Naive thymus-derived CD8-positive, alpha-beta T cell (primary cell): ENCODE measurements around the gene ABCA7. TPM values are rescaled to one million over a fixed set of nuclear protein-coding genes. Genes with fewer than 3 reads are reported as not detected.
"Not testable (repeated sequence)": the region's sequence is repeated elsewhere in the genome, so short reads cannot be mapped to it uniquely, and the experiment has no call there.

Experiments
- ATAC-seq, 2 donors: fragments of 150-1000 bp; cut with Tn5 transposase in 1 of 2; sonication (Bioruptor Pico), chemical (Tn5 transposase) in 1 of 2; 1 replicate in 1 of 2; 2 replicates in 1 of 2; pipeline ENCODE4 v1.10.0; 2021; ENCODE audit warnings: mild to moderate bottlenecking in 2 of 2, moderate library complexity in 2 of 2
- POLR2A ChIA-PET: fragments of 350-600 bp; sonication (Branson Sonifier 250); formaldehyde crosslinking; loops from one replicate; lab custom pipeline; 2021; ENCODE audit warnings: antibody characterized with exemption; lab: Charles Lee
- DNase-seq, 10 donors: peaks; one replicate each; pipeline versions ENCODE4 v3.0.0 to v3.0.0-alpha.2; 2020 to 2022
- H3K27ac Mint-ChIP-seq, 10 donors: one replicate each; pipeline ENCODE4 v1.8.0; 2020 to 2022; ENCODE audit warnings: mild to moderate bottlenecking in 10 of 10, mixed read lengths in 10 of 10, moderate library complexity in 4 of 10, inconsistent platforms in 1 of 10
- H3K27me3 Mint-ChIP-seq, 5 donors: one replicate each; pipeline ENCODE4 v1.8.0; 2021 to 2022; ENCODE audit warnings: mixed read lengths in 5 of 5
- H3K36me3 Mint-ChIP-seq, 3 donors: one replicate each; pipeline ENCODE4 v1.8.0; 2020 to 2022; ENCODE audit warnings: mixed read lengths in 3 of 3, mild to moderate bottlenecking in 2 of 3, inconsistent platforms in 1 of 3
- H3K4me1 Mint-ChIP-seq, 4 donors: one replicate each; pipeline ENCODE4 v1.8.0; 2021 to 2022; ENCODE audit warnings: mixed read lengths in 4 of 4
- H3K4me3 Mint-ChIP-seq, 10 donors: one replicate each; pipeline ENCODE4 v1.8.0; 2020 to 2022; ENCODE audit warnings: mild to moderate bottlenecking in 10 of 10, mixed read lengths in 10 of 10, moderate library complexity in 6 of 10, inconsistent platforms in 1 of 10
- H3K9me3 Mint-ChIP-seq, 9 donors: one replicate each; pipeline ENCODE4 v1.8.0; 2020 to 2022; ENCODE audit warnings: mixed read lengths in 9 of 9, mild to moderate bottlenecking in 3 of 9, inconsistent platforms in 1 of 9, moderate library complexity in 1 of 9
- polyA plus RNA-seq, 3 donors: library from polyadenylated mRNA; unstranded; fragments of 300-500 nt; fragmentation: Illumina TruSeq; gene quantifications; one replicate each; pipeline ENCODE4 v1.2.3, GENCODE V29; 2021
- total RNA-seq, 8 experiments: library from RNA in 2 of 8; stranded (reverse) in 2 of 8; gene quantifications; one replicate each; pipeline ENCODE4 v1.2.3 and lab custom pipeline; 2021 to 2026

The ABCA7 gene
- total and polyA plus RNA-seq, 5 experiments from 2014 or later, result 4.2 to 232 (median 14.4) TPM

GRCh38 chr19:1112268-1113029, 72.5 kb downstream of the ABCA7 start:
- ATAC-seq (no peak), DNase-seq (no peak)
- Mint-ChIP-seq H3K36me3 (peaks cover 0 to 12% (median 0%) of the 10 kb centered on the region in 3 donors), H3K27me3 (no peaks in the 10 kb centered on the region), H3K4me1 (peaks cover 0 to 7% (median 1%) of the 10 kb centered on the region in 4 donors), H3K4me3 (no peak overlapping the region), H3K27ac (no peak overlapping the region), H3K9me3 (no peaks in the 10 kb centered on the region)
- POLR2A ChIA-PET, result interaction anchor here (0.6 to 3.8 kb wide), 13 partner anchors 9 to 157 kb away, joined by 3 to 31 read pairs (median 4); partner anchors contain the start of genes ARHGAP45, ATP5F1D, CIRBP and GPX4

GRCh38 chr19:1113030-1113985, 73.4 kb downstream of the ABCA7 start:
- peak overlapping the region in 5 of 10 donors; percentile 29 to 82 (median 69) for H3K27ac Mint-ChIP-seq

GRCh38 chr19:1113986-1114483, 74.1 kb downstream of the ABCA7 start:
- H3K9me3 Mint-ChIP-seq, result no peaks in the 10 kb centered on the region
- no peak overlapping the region for H3K4me3 Mint-ChIP-seq
- DNase-seq (no peak), ATAC-seq (no peak)
- H3K4me1 Mint-ChIP-seq, result peaks cover 0 to 7% (median 1%) of the 10 kb centered on the region in 4 donors
- no peak overlapping the region for H3K27ac Mint-ChIP-seq
- no peaks in the 10 kb centered on the region for H3K27me3 Mint-ChIP-seq
- peaks cover 0 to 27% (median 0%) of the 10 kb centered on the region in 3 donors for H3K36me3 Mint-ChIP-seq
- POLR2A ChIA-PET, result interaction anchor here (0.5 to 3.8 kb wide), 12 partner anchors 10 to 250 kb away, joined by 3 to 31 read pairs (median 4); partner anchors contain the start of genes ARHGAP45, ATP5F1D and GPX4

More at GRCh38 chr19:1113030-1113985, 73.4 kb downstream of the ABCA7 start:
- POLR2A ChIA-PET, result interaction anchor here (0.5 to 3.8 kb wide), 17 partner anchors 9 to 250 kb away, joined by 3 to 31 read pairs (median 4); partner anchors contain the start of genes ARHGAP45, ATP5F1D, CIRBP and GPX4
- H3K4me1 Mint-ChIP-seq, result peaks cover 0 to 7% (median 1%) of the 10 kb centered on the region in 4 donors
- H3K36me3 Mint-ChIP-seq, result peaks cover 0 to 20% (median 0%) of the 10 kb centered on the region in 3 donors
- DNase-seq, result peak; percentile 79 to 94 (median 87)
- H3K9me3 Mint-ChIP-seq, result no peaks in the 10 kb centered on the region
- peak overlapping the region in 3 of 10 donors; percentile 4 to 30 (median 19) for H3K4me3 Mint-ChIP-seq
- no peaks in the 10 kb centered on the region for H3K27me3 Mint-ChIP-seq
- peak; percentile 90 to 95 for ATAC-seq

GRCh38 chr19:1114728-1115127, 74.8 kb downstream of the ABCA7 start:
- H3K27ac Mint-ChIP-seq, result peak overlapping the region in 2 of 10 donors; percentile 29 to 53
- not testable (repeated sequence) for H3K27me3 Mint-ChIP-seq, DNase-seq, ATAC-seq, H3K4me1 Mint-ChIP-seq, H3K4me3 Mint-ChIP-seq, H3K9me3 Mint-ChIP-seq
- H3K36me3 Mint-ChIP-seq, result peaks cover 0 to 28% (median 0%) of the 10 kb centered on the region in 3 donors
- POLR2A ChIA-PET, result interaction anchor here (3.8 kb wide), 1 partner anchor 79 kb away, joined by 31 read pairs; no protein-coding TSS in a partner anchor

Other genes starting within 250 kb of the ABCA7 start
- 100 to 1,000 TPM; 321 to 323 TPM for gene PTBP1, start 242.7 kb upstream of the ABCA7 start, total RNA-seq
- 100 to 1,000 TPM; 110 to 190 (median 110) TPM for gene PTBP1, start 242.7 kb upstream of the ABCA7 start, polyA plus RNA-seq
- not detected for gene PLPPR3, start 218.2 kb upstream of the ABCA7 start, total RNA-seq
- not detected for gene PLPPR3, start 218.2 kb upstream of the ABCA7 start, polyA plus RNA-seq
- gene AZU1, start 212.3 kb upstream of the ABCA7 start, total RNA-seq, result under 1 TPM; 0.21 to 0.36 TPM
- not detected for gene AZU1, start 212.3 kb upstream of the ABCA7 start, polyA plus RNA-seq
- not detected for gene PRTN3, start 199.1 kb upstream of the ABCA7 start, total RNA-seq
- gene PRTN3, start 199.1 kb upstream of the ABCA7 start, polyA plus RNA-seq, result not detected
- gene ELANE, start 187.8 kb upstream of the ABCA7 start, total RNA-seq, result not detected
- not detected for gene ELANE, start 187.8 kb upstream of the ABCA7 start, polyA plus RNA-seq
- 1 to 10 TPM; 2.4 to 3.9 TPM for gene CFD, start 180.4 kb upstream of the ABCA7 start, total RNA-seq
- gene CFD, start 180.4 kb upstream of the ABCA7 start, polyA plus RNA-seq, result 1 to 10 TPM; 3.6 to 10.0 (median 4.3) TPM
- gene MED16, start 146.9 kb upstream of the ABCA7 start, total RNA-seq, result 10 to 100 TPM; 65.9 to 68.8 TPM
- 100 to 1,000 TPM in 1 of 3 donors, 10 to 100 TPM in 2; 54.3 to 117 (median 72.4) TPM for gene MED16, start 146.9 kb upstream of the ABCA7 start, polyA plus RNA-seq
- not detected for gene RNU6-9, start 146.6 kb upstream of the ABCA7 start, total RNA-seq
- not detected for gene RNU6-9, start 146.6 kb upstream of the ABCA7 start, polyA plus RNA-seq
- gene R3HDM4, start 126.9 kb upstream of the ABCA7 start, total RNA-seq, result 100 to 1,000 TPM; 179 to 184 TPM
- 100 to 1,000 TPM; 137 to 238 (median 182) TPM for gene R3HDM4, start 126.9 kb upstream of the ABCA7 start, polyA plus RNA-seq
- gene KISS1R, start 122.8 kb upstream of the ABCA7 start, total RNA-seq, result 1 to 10 TPM; 1.4 to 2.6 TPM
- gene KISS1R, start 122.8 kb upstream of the ABCA7 start, polyA plus RNA-seq, result under 1 TPM; 0.18 to 0.58 (median 0.52) TPM
- gene ARID3A, start 114.1 kb upstream of the ABCA7 start, total RNA-seq, result 1 to 10 TPM; 3.5 to 5.0 TPM
- gene ARID3A, start 114.1 kb upstream of the ABCA7 start, polyA plus RNA-seq, result under 1 TPM; 0.09 to 0.58 (median 0.16) TPM
- gene WDR18, start 55.8 kb upstream of the ABCA7 start, total RNA-seq, result 10 to 100 TPM; 50.6 to 54.1 TPM
- 10 to 100 TPM; 51.2 to 72.7 (median 64.1) TPM for gene WDR18, start 55.8 kb upstream of the ABCA7 start, polyA plus RNA-seq
- gene GRIN3B, start 39.7 kb upstream of the ABCA7 start, total RNA-seq, result not detected
- not detected for gene GRIN3B, start 39.7 kb upstream of the ABCA7 start, polyA plus RNA-seq
- gene TMEM259, start 19.0 kb upstream of the ABCA7 start, total RNA-seq, result 100 to 1,000 TPM; 331 to 365 TPM
- gene TMEM259, start 19.0 kb upstream of the ABCA7 start, polyA plus RNA-seq, result 10 to 100 TPM; 37.9 to 77.0 (median 52.0) TPM
- not detected for gene RNU6-2, start 18.6 kb upstream of the ABCA7 start, total RNA-seq
- not detected for gene RNU6-2, start 18.6 kb upstream of the ABCA7 start, polyA plus RNA-seq
- gene CNN2, start 13.5 kb upstream of the ABCA7 start, total RNA-seq, result 100 to 1,000 TPM; 211 to 216 TPM
- 100 to 1,000 TPM; 498 to 693 (median 515) TPM for gene CNN2, start 13.5 kb upstream of the ABCA7 start, polyA plus RNA-seq
- 1,000 to 10,000 TPM; 1,025 to 1,060 TPM for gene ARHGAP45, start 27.1 kb downstream of the ABCA7 start, total RNA-seq
- gene ARHGAP45, start 27.1 kb downstream of the ABCA7 start, polyA plus RNA-seq, result 100 to 1,000 TPM; 261 to 681 (median 358) TPM
- 10 to 100 TPM; 88.0 to 95.3 TPM for gene POLR2E, start 55.3 kb downstream of the ABCA7 start, total RNA-seq
- gene POLR2E, start 55.3 kb downstream of the ABCA7 start, polyA plus RNA-seq, result 100 to 1,000 TPM; 159 to 233 (median 187) TPM
- gene GPX4, start 63.9 kb downstream of the ABCA7 start, total RNA-seq, result 100 to 1,000 TPM; 207 to 225 TPM
- 100 to 1,000 TPM; 370 to 465 (median 405) TPM for gene GPX4, start 63.9 kb downstream of the ABCA7 start, polyA plus RNA-seq
- 10 to 100 TPM; 69.7 to 82.4 TPM for gene SBNO2, start 134.2 kb downstream of the ABCA7 start, total RNA-seq
- gene SBNO2, start 134.2 kb downstream of the ABCA7 start, polyA plus RNA-seq, result 1 to 10 TPM in 2 of 3 donors, under 1 TPM in 1; 0.68 to 2.3 (median 1.0) TPM
- 10 to 100 TPM; 91.5 to 96.0 TPM for gene STK11, start 165.7 kb downstream of the ABCA7 start, total RNA-seq
- 10 to 100 TPM; 12.3 to 43.9 (median 20.3) TPM for gene STK11, start 165.7 kb downstream of the ABCA7 start, polyA plus RNA-seq
- not detected for gene CBARP, start 197.9 kb downstream of the ABCA7 start, total RNA-seq
- not detected for gene CBARP, start 197.9 kb downstream of the ABCA7 start, polyA plus RNA-seq
- 10 to 100 TPM; 83.9 to 89.0 TPM for gene ATP5F1D, start 201.6 kb downstream of the ABCA7 start, total RNA-seq
- gene ATP5F1D, start 201.6 kb downstream of the ABCA7 start, polyA plus RNA-seq, result 100 to 1,000 TPM; 214 to 264 (median 262) TPM
- 10 to 100 TPM; 31.2 to 35.4 TPM for gene MIDN, start 208.5 kb downstream of the ABCA7 start, total RNA-seq
- gene MIDN, start 208.5 kb downstream of the ABCA7 start, polyA plus RNA-seq, result 1 to 10 TPM; 1.1 to 8.2 (median 6.6) TPM
- 100 to 1,000 TPM; 565 to 579 TPM for gene CIRBP, start 229.2 kb downstream of the ABCA7 start, total RNA-seq
- 100 to 1,000 TPM; 204 to 273 (median 262) TPM for gene CIRBP, start 229.2 kb downstream of the ABCA7 start, polyA plus RNA-seq
- 10 to 100 TPM; 46.3 to 47.5 TPM for gene FAM174C, start 235.4 kb downstream of the ABCA7 start, total RNA-seq
- 100 to 1,000 TPM in 1 of 3 donors, 10 to 100 TPM in 2; 66.7 to 104 (median 95.5) TPM for gene FAM174C, start 235.4 kb downstream of the ABCA7 start, polyA plus RNA-seq
- gene EFNA2, start 245.8 kb downstream of the ABCA7 start, total RNA-seq, result not detected
- gene EFNA2, start 245.8 kb downstream of the ABCA7 start, polyA plus RNA-seq, result not detected